NCI-H446 treated with DMSO at 0.1 percent for 48 hours (cell line): Measurements from ENCODE around the gene PTPRK.

Experiments
- DNase-seq: peaks from one replicate; lab custom pipeline; 2025; lab: John Stamatoyannopoulos, UW

Gene PTPRK

GRCh38 chr6:128067446-128068118 is 452.8 kb downstream of the PTPRK start:
- DNase-seq = no peak

GRCh38 chr6:128065072-128065471 is 455.3 kb downstream of the PTPRK start:
- DNase-seq = no peak

- DNase-seq = no peak
These were observed 455.9 kb downstream of the PTPRK start for GRCh38 chr6:128064540-128064895.

- no peak for DNase-seq
These were observed 456.4 kb downstream of the PTPRK start for GRCh38 chr6:128063850-128064539.

GRCh38 chr6:128062882-128063603 is 457.4 kb downstream of the PTPRK start:
- DNase-seq = no peak

GRCh38 chr6:128057946-128058345 is 462.5 kb downstream of the PTPRK start:
- no peak for DNase-seq

GRCh38 chr6:128057541-128057940 is 462.9 kb downstream of the PTPRK start:
- no peak for DNase-seq

- DNase-seq = no peak
These were observed 467.3 kb downstream of the PTPRK start for GRCh38 chr6:128053109-128053508.

- no peak for DNase-seq
These were observed 472.4 kb downstream of the PTPRK start for GRCh38 chr6:128047989-128048388.

GRCh38 chr6:128046033-128046432 is 474.4 kb downstream of the PTPRK start:
- no peak for DNase-seq

- DNase-seq = no peak
These were observed 480.9 kb downstream of the PTPRK start for GRCh38 chr6:128039543-128039942.

- no peak for DNase-seq
These were observed 483.4 kb downstream of the PTPRK start for GRCh38 chr6:128036808-128037570.

GRCh38 chr6:128033156-128033555 is 487.2 kb downstream of the PTPRK start:
- DNase-seq = no peak

- DNase-seq = no peak
These were observed 488.4 kb downstream of the PTPRK start for GRCh38 chr6:128032042-128032441.

- DNase-seq = no peak
These were observed 490.6 kb downstream of the PTPRK start for GRCh38 chr6:128029826-128030225.

- DNase-seq = no peak
These were observed 492.2 kb downstream of the PTPRK start for GRCh38 chr6:128028183-128028582.

GRCh38 chr6:128025478-128025877 is 494.9 kb downstream of the PTPRK start:
- no peak for DNase-seq

- no peak for DNase-seq
These were observed 495.4 kb downstream of the PTPRK start for GRCh38 chr6:128024969-128025368.

- DNase-seq = no peak
These were observed 496.4 kb downstream of the PTPRK start for GRCh38 chr6:128024046-128024445.

- DNase-seq = no peak
These were observed 501.6 kb downstream of the PTPRK start for GRCh38 chr6:128018821-128019220.

- no peak for DNase-seq
These were observed 503.1 kb downstream of the PTPRK start for GRCh38 chr6:128017288-128017687.

GRCh38 chr6:128007658-128008057 is 512.7 kb downstream of the PTPRK start:
- DNase-seq = no peak
